ENCODE data around the gene GSTP1. TPM values are rescaled to one million over a fixed set of nuclear protein-coding genes. Genes with fewer than 3 reads are reported as not detected.

Gene GSTP1
- total RNA-seq, 1 experiment from 2014 or later = 570 TPM

DNA sequence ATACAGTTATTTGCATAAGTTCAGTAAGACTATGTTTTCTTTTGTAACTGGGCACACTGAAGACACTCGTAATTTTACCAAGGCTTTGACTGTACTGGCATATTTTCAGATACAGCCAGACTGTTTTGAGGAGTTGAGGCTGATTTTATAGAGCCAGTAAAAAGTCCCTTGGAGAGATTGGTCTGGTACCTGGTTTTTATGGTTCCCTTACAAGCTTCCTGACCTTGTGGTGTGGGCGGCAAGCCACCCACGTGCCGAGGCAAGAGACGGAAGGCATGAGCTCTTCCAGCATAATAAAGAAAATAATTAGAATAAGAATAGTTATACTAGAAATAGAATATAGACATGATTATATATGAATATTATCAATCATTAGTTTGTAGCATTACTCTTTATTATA, 11.3 kb upstream of the GSTP1 start:
- ATAC-seq = no peak
- CTCF ChIA-PET = interaction anchor here (0.6 to 1.1 kb wide), 3 partner anchors 11 to 199 kb away, joined by 3 to 19 read pairs (median 4); partner anchors contain the start of genes CLCF1 and GSTP1
- intact Hi-C loops (cut with micrococcal nuclease; ENCODE audit: unreplicated experiment) = no loop called here
- no TSS peak for BruUV-seq (replicated peaks)
- no peak overlapping the region for H3K27ac ChIP-seq (ENCODE audit: low read length)
- POLR2A ChIA-PET = interaction anchor here (0.6 to 0.7 kb wide), 2 partner anchors 93 to 1398 kb away, joined by 3 read pairs; no protein-coding TSS in a partner anchor
- H3K27me3 ChIP-seq (ENCODE audit: control insufficient read depth, insufficient read depth, low read length) = no peaks in the 10 kb centered on the region; the same call in 1 of the 2 replicates
- H3K4me1 ChIP-seq (ENCODE audit: control insufficient read depth, insufficient read depth, low read length) = no peaks in the 10 kb centered on the region
- H3K36me3 ChIP-seq (ENCODE audit: control insufficient read depth, insufficient read depth, low read length) = no peaks in the 10 kb centered on the region
- H3K4me3 ChIP-seq (ENCODE audit: low read depth in 2 of 2, low read length in 2 of 2) = no peak overlapping the region
- TF ChIP-seq, protein P1, sequence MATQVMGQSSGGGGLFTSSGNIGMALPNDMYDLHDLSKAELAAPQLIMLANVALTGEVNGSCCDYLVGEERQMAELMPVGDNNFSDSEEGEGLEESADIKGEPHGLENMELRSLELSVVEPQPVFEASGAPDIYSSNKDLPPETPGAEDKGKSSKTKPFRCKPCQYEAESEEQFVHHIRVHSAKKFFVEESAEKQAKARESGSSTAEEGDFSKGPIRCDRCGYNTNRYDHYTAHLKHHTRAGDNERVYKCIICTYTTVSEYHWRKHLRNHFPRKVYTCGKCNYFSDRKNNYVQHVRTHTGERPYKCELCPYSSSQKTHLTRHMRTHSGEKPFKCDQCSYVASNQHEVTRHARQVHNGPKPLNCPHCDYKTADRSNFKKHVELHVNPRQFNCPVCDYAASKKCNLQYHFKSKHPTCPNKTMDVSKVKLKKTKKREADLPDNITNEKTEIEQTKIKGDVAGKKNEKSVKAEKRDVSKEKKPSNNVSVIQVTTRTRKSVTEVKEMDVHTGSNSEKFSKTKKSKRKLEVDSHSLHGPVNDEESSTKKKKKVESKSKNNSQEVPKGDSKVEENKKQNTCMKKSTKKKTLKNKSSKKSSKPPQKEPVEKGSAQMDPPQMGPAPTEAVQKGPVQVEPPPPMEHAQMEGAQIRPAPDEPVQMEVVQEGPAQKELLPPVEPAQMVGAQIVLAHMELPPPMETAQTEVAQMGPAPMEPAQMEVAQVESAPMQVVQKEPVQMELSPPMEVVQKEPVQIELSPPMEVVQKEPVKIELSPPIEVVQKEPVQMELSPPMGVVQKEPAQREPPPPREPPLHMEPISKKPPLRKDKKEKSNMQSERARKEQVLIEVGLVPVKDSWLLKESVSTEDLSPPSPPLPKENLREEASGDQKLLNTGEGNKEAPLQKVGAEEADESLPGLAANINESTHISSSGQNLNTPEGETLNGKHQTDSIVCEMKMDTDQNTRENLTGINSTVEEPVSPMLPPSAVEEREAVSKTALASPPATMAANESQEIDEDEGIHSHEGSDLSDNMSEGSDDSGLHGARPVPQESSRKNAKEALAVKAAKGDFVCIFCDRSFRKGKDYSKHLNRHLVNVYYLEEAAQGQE (IDR thresholded peaks at IDR 0.05; ENCODE audit: insufficient read depth in 1 of 2, low read depth in 2 of 2, low read length in 1 of 2) = no peak
- TF ChIP-seq CTCF (IDR thresholded peaks at IDR 0.05) (no peak), POLR2AphosphoS5 (IDR thresholded peaks at IDR 0.05; ENCODE audit: low read depth, low read length) (no peak), SIN3A (IDR thresholded peaks at IDR 0.05; ENCODE audit: borderline replicate concordance, insufficient read depth, low read depth, low read length) (no peak), TCF7L2 (IDR thresholded peaks at IDR 0.05; ENCODE audit: low read depth, low read length) (no peak)
- no peak for DNase-seq (ENCODE audit: low read depth, low spot score)
- H3K9me3 ChIP-seq (ENCODE audit: control insufficient read depth, insufficient read depth, low read depth, low read length) = no peaks in the 10 kb centered on the region; the same call in 1 of the 2 replicates
- in situ Hi-C loops (cut with HindIII; ENCODE audit: low pct_unique_long_range_greater_than_20kb, low sequenced_read_pairs) = no loop called here

GRCh38 chr11:67572747-67573419, 10.7 kb upstream of the GSTP1 start:
- intact Hi-C loops (cut with micrococcal nuclease; ENCODE audit: unreplicated experiment) = no loop called here
- no peaks in the 10 kb centered on the region; the same call in 1 of the 2 replicates for H3K9me3 ChIP-seq (ENCODE audit: control insufficient read depth, insufficient read depth, low read depth, low read length)
- in situ Hi-C loops (cut with HindIII; ENCODE audit: low pct_unique_long_range_greater_than_20kb, low sequenced_read_pairs) = no loop called here
- DNase-seq (ENCODE audit: low read depth, low spot score) = no peak
- no peak overlapping the region for H3K27ac ChIP-seq (ENCODE audit: low read length)
- no peaks in the 10 kb centered on the region for H3K36me3 ChIP-seq (ENCODE audit: control insufficient read depth, insufficient read depth, low read length)
- H3K27me3 ChIP-seq (ENCODE audit: control insufficient read depth, insufficient read depth, low read length) = no peaks in the 10 kb centered on the region; the same call in 1 of the 2 replicates
- no peaks in the 10 kb centered on the region for H3K4me1 ChIP-seq (ENCODE audit: control insufficient read depth, insufficient read depth, low read length)
- peak; percentile 86 for ATAC-seq
- POLR2A ChIA-PET = interaction anchor here (0.6 kb wide), 1 partner anchor 92 kb away, joined by 3 read pairs; no protein-coding TSS in a partner anchor
- CTCF ChIA-PET = interaction anchor here (0.7 to 1.1 kb wide), 3 partner anchors 10 to 219 kb away, joined by 3 to 4 read pairs (median 3); partner anchors contain the start of gene GSTP1
- TF ChIP-seq TCF7L2 (IDR thresholded peaks at IDR 0.05; ENCODE audit: low read depth, low read length) (no peak), CTCF (IDR thresholded peaks at IDR 0.05) (peak; percentile 96)
- BruUV-seq (replicated peaks) = no TSS peak
- H3K4me3 ChIP-seq (ENCODE audit: low read depth in 2 of 2, low read length in 2 of 2) = no peak overlapping the region
